AG10803 (cell line): ENCODE results near the gene TMEM192.

Source experiments
- DNase-seq: peaks from one replicate; pipeline ENCODE4 v3.0.0; 2010; ENCODE audit warnings: low read depth
- H3K4me3 ChIP-seq: 2 replicates; pipeline ENCODE4 v1.5.1; 2011; ENCODE audit warnings: mild to moderate bottlenecking, low read length, control low read depth
- TF ChIP-seq, protein P1 (sequence below): conservative IDR thresholded peaks from 2 replicates; pipeline ENCODE4 v1.5.1; 2011; ENCODE audit warnings: mild to moderate bottlenecking, low read length, control low read depth, inconsistent platforms

TMEM192 gene

GRCh38 chr4:165112368-165113121, at the start of gene TMEM192:
TMEM192 (minus strand) TSS chr4:165112860; CDS start chr4:165112773, 87 bp downstream.
- peak within 1 kb of the TSS; percentile 81 for H3K4me3 ChIP-seq
- TF ChIP-seq, protein P1, sequence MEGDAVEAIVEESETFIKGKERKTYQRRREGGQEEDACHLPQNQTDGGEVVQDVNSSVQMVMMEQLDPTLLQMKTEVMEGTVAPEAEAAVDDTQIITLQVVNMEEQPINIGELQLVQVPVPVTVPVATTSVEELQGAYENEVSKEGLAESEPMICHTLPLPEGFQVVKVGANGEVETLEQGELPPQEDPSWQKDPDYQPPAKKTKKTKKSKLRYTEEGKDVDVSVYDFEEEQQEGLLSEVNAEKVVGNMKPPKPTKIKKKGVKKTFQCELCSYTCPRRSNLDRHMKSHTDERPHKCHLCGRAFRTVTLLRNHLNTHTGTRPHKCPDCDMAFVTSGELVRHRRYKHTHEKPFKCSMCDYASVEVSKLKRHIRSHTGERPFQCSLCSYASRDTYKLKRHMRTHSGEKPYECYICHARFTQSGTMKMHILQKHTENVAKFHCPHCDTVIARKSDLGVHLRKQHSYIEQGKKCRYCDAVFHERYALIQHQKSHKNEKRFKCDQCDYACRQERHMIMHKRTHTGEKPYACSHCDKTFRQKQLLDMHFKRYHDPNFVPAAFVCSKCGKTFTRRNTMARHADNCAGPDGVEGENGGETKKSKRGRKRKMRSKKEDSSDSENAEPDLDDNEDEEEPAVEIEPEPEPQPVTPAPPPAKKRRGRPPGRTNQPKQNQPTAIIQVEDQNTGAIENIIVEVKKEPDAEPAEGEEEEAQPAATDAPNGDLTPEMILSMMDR = no peak

DNA sequence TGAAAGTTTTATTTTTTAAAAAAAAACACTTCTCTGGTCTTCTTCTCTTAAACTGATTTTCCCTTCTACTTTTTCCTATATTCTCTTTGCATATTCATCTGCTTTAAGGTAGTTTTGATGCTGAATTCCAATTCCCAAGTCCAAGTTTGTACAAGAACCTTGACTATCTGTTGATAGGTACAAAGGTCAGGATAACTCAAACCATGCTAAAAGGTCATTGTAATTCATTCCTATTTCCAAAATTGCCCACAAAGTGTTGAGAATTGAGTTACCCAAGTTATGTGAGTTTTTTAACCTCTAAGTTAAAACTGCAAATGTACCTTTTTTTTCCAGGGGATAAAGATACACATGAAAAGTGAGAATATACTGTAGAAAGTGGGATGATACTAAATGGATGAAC, 46.1 kb upstream of the TMEM192 start:
- no peak for DNase-seq
- TF ChIP-seq, protein P1 = no peak
- H3K4me3 ChIP-seq = no peak overlapping the region

More at GRCh38 chr4:165112368-165113121, at the start of gene TMEM192:
- peak; percentile 83 for DNase-seq

GRCh38 chr4:165156906-165157305, 44.2 kb upstream of the TMEM192 start:
- H3K4me3 ChIP-seq = no peak overlapping the region
- TF ChIP-seq, protein P1 = no peak
- DNase-seq = no peak

DNA sequence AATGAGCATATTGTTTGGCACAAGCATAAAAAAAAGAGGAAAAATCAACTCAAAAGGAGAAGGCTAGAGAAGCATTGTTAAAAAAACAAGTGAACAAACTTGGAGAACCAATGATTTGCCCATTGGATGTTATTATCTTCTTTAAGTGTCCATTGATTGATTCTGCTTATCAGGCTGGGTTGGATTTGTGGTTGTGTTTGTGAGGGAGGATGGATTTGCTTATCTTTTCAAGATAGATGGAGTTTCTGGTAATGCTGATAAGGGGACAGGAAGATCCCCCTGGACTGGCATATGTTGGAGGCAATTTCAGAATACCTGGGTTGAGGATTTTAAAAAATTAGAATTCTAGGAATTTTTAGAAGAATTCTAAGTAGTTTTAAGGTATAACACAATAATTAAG, 41.8 kb upstream of the TMEM192 start:
- no peak for DNase-seq
- TF ChIP-seq, protein P1 = no peak
- H3K4me3 ChIP-seq = no peak overlapping the region

GRCh38 chr4:165152527-165152926, 39.9 kb upstream of the TMEM192 start:
- no peak overlapping the region for H3K4me3 ChIP-seq
- TF ChIP-seq, protein P1 = no peak
- peak; percentile 50 for DNase-seq

DNA sequence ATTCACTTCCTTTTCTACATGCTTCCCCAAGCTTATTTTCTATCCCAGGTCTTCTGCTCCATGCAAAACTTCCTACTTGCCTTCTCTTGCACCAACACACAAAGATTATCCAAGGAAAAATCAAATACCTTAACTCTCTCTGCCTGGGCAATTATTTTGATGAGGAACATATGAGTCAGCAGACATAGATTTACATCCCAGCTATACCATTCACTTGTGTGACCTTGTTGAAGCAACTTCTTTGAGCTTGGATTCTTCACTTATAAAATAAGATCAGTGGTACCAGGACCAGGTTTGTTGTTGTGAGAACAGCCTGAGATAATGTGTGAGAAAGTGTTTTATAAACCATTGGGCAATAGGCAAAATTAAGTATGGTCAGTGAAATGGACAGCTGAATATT, 39.1 kb upstream of the TMEM192 start:
- TF ChIP-seq, protein P1 = no peak
- H3K4me3 ChIP-seq = no peak overlapping the region
- no peak for DNase-seq

- TF ChIP-seq, protein P1 = no peak
- no peak for DNase-seq
- no peak overlapping the region for H3K4me3 ChIP-seq
These were observed 37.9 kb upstream of the TMEM192 start for GRCh38 chr4:165150545-165150944.
